ENCODE measurements around the gene PPP1R14C.

- TF ChIP-seq CTCF (IDR thresholded peaks at IDR 0.05) (no peak), EP300 (IDR thresholded peaks at IDR 0.05) (no peak), POLR2A (IDR thresholded peaks at IDR 0.05) (no peak), POLR2AphosphoS5 (IDR thresholded peaks at IDR 0.05) (no peak)
Observed at GRCh38 chr6:150183105-150183504, 40.3 kb downstream of the PPP1R14C start.
